AG04450 (cell line): Measurements from ENCODE around the gene DLG5. TPM values are rescaled to one million over a fixed set of nuclear protein-coding genes. Genes with fewer than 3 reads are reported as not detected.

Experiments used
- CTCF ChIA-PET: fragments of 300-600, 350-600 bp; formaldehyde crosslinking; extraction: SDS; loops from one replicate; lab custom pipeline; 2022; ENCODE audit warnings: antibody characterized with exemption, inconsistent platforms; lab: Charles Lee
- POLR2A ChIA-PET: fragments of 350-600 bp; formaldehyde crosslinking; extraction: SDS; loops from one replicate; lab custom pipeline; 2021; ENCODE audit warnings: antibody characterized with exemption, inconsistent platforms; lab: Yijun Ruan, JAX
- DNase-seq: peaks from one replicate; pipeline ENCODE4 v3.0.0-alpha.2; 2011; ENCODE audit warnings: low read depth, low spot score
- H3K27ac ChIP-seq: one replicate; pipeline ENCODE4 v1.5.1; 2012; ENCODE audit warnings: low read depth, low read length, control low read depth
- H3K27me3 ChIP-seq: one replicate; pipeline ENCODE4 v1.6.0; 2012; ENCODE audit warnings: low read length; ENCODE audit not compliant: control insufficient read depth, insufficient read depth
- H3K4me3 ChIP-seq: 2 replicates; pipeline ENCODE4 v1.5.1; 2011; ENCODE audit warnings: mild to moderate bottlenecking, low read depth, low read length, control low read depth
- H3K9me3 ChIP-seq: 2 replicates; pipeline ENCODE4 v1.5.1; 2012; ENCODE audit warnings: low read length; ENCODE audit not compliant: control insufficient read depth, insufficient read depth
- CTCF ChIP-seq: IDR thresholded peaks from 2 replicates; pipeline ENCODE4 v1.5.1; 2011; ENCODE audit warnings: low read depth, low read length, control low read depth, inconsistent platforms
- polyA plus RNA-seq: library from polyadenylated mRNA; depleted of rRNA; stranded (reverse); fragments of >200 nt; gene quantifications from 2 replicates; pipeline ENCODE4 v1.2.3, GENCODE V29; 2011

Gene DLG5
- polyA plus RNA-seq, 1 experiment = 16.3 TPM

GRCh38 chr10:77828377-77828776, 98.2 kb downstream of the DLG5 start:
- Histone ChIP-seq H3K4me3 (no peak overlapping the region), H3K9me3 (no peaks in the 10 kb centered on the region; the same call in 1 of the 2 replicates), H3K27ac (no peak overlapping the region), H3K27me3 (no peaks in the 10 kb centered on the region)
- DNase-seq = no peak
- ChIA-PET POLR2A (no interaction called here), CTCF (interaction anchor here (0.6 kb wide), 1 partner anchor 146 kb away, joined by 4 read pairs; no protein-coding TSS in a partner anchor)
- no peak for TF ChIP-seq CTCF

- CTCF ChIA-PET = no interaction called here
- Histone ChIP-seq H3K27ac (no peak overlapping the region), H3K4me3 (no peak overlapping the region), H3K27me3 (no peaks in the 10 kb centered on the region), H3K9me3 (no peaks in the 10 kb centered on the region; the same call in 1 of the 2 replicates)
- no peak for TF ChIP-seq CTCF
- no peak for DNase-seq
- POLR2A ChIA-PET = no interaction called here
Measured at GRCh38 chr10:77827366-77827765, 99.2 kb downstream of the DLG5 start.

GRCh38 chr10:77825965-77826364, 100.6 kb downstream of the DLG5 start:
- no peak for DNase-seq

GRCh38 chr10:77824908-77825307, 101.6 kb downstream of the DLG5 start:
- CTCF ChIA-PET = no interaction called here
- Histone ChIP-seq H3K4me3 (no peak overlapping the region), H3K9me3 (no peaks in the 10 kb centered on the region; the same call in 1 of the 2 replicates), H3K27me3 (no peaks in the 10 kb centered on the region), H3K27ac (no peak overlapping the region)
- no peak for TF ChIP-seq CTCF
- POLR2A ChIA-PET = no interaction called here
- no peak for DNase-seq

More at GRCh38 chr10:77825965-77826364, 100.6 kb downstream of the DLG5 start:
- no peak for TF ChIP-seq CTCF
- H3K9me3 ChIP-seq = no peaks in the 10 kb centered on the region; the same call in 1 of the 2 replicates
- no peak overlapping the region for H3K4me3 ChIP-seq
- H3K27me3 ChIP-seq = no peaks in the 10 kb centered on the region
- no peak overlapping the region for H3K27ac ChIP-seq
- CTCF ChIA-PET = no interaction called here
- POLR2A ChIA-PET = no interaction called here

- TF ChIP-seq CTCF = no peak
- Histone ChIP-seq H3K9me3 (no peaks in the 10 kb centered on the region), H3K4me3 (no peak overlapping the region), H3K27ac (no peak overlapping the region), H3K27me3 (no peaks in the 10 kb centered on the region)
- CTCF ChIA-PET = interaction anchor here (0.6 to 1.2 kb wide), 2 partner anchors 9 to 13 kb away, joined by 3 to 5 read pairs; no protein-coding TSS in a partner anchor
- DNase-seq = no peak
- POLR2A ChIA-PET = no interaction called here
Measured at GRCh38 chr10:77823811-77824542, 102.6 kb downstream of the DLG5 start.
